RWPE2 (cell line): Measurements from ENCODE around the gene NTHL1.

ENCODE experiments used
- ATAC-seq: fragments of 200-7000 bp; cut with Tn5 transposase; 3 replicates; pipeline ENCODE4 v1.9.1; 2021; ENCODE audit warnings: low read depth
- DNase-seq: peaks from one replicate; pipeline ENCODE4 v3.0.0-alpha.2; 2020; ENCODE audit warnings: low spot score
- H3K27ac ChIP-seq: fragments of 450-650 bp; 2 replicates; pipeline ENCODE4 v1.5.1; 2017; ENCODE audit warnings: mild to moderate bottlenecking; ENCODE audit not compliant: poor library complexity, severe bottlenecking
- H3K27me3 ChIP-seq: fragments of 250-450 bp; sonication (Bioruptor Pico); 2 replicates; pipeline ENCODE4 v1.5.1; 2021; ENCODE audit warnings: mild to moderate bottlenecking, moderate library complexity; ENCODE audit not compliant: insufficient read depth, poor library complexity, severe bottlenecking
- H3K36me3 ChIP-seq: fragments of 250-450 bp; sonication (Bioruptor Pico); 2 replicates; pipeline ENCODE4 v1.5.1; 2020; ENCODE audit warnings: low read depth, mild to moderate bottlenecking, moderate library complexity
- H3K4me1 ChIP-seq: fragments of 250-450 bp; sonication (Bioruptor Pico); 2 replicates; pipeline ENCODE4 v1.5.1; 2021; ENCODE audit warnings: mild to moderate bottlenecking, moderate library complexity; ENCODE audit not compliant: insufficient read depth, poor library complexity, severe bottlenecking
- H3K4me3 ChIP-seq: fragments of 250-450 bp; sonication (Bioruptor Pico); 2 replicates; pipeline ENCODE4 v1.5.1; 2021; ENCODE audit warnings: mild to moderate bottlenecking, moderate library complexity; ENCODE audit not compliant: severe bottlenecking
- H3K9me3 ChIP-seq: fragments of 250-450 bp; sonication (Bioruptor Pico); 2 replicates; pipeline ENCODE4 v1.5.1; 2021; ENCODE audit warnings: mild to moderate bottlenecking, moderate library complexity; ENCODE audit not compliant: severe bottlenecking
- CTCF ChIP-seq: fragments of 450-650 bp; IDR thresholded peaks from one replicate; pipeline ENCODE4 v1.5.1; 2017; ENCODE audit warnings: mild to moderate bottlenecking, moderate library complexity; ENCODE audit not compliant: poor library complexity, severe bottlenecking

The NTHL1 gene

GRCh38 chr16:2026461-2027023, 21.1 kb downstream of the NTHL1 start, which contains the start of gene NHERF2:
Gene NHERF2 (plus strand): TSS chr16:2026902. CDS start chr16:2027006, 104 bp downstream.
- H3K4me3 ChIP-seq: peak within 1 kb of the TSS; percentile 62

GRCh38 chr16:2025878-2026460, 21.7 kb downstream of the NTHL1 start:
- no peak for TF ChIP-seq CTCF

More at GRCh38 chr16:2026461-2027023, 21.1 kb downstream of the NTHL1 start, which contains the start of gene NHERF2:
- H3K36me3 ChIP-seq: no peaks in the 10 kb centered on the region
- no peaks in the 10 kb centered on the region for H3K9me3 ChIP-seq
- peaks cover 4% of the 10 kb centered on the region for H3K4me1 ChIP-seq
- ATAC-seq (no peak), DNase-seq (no peak)
- no peaks in the 10 kb centered on the region for H3K27me3 ChIP-seq
- H3K27ac ChIP-seq: peak within 1 kb of the TSS; percentile 30
- TF ChIP-seq CTCF: no peak

GRCh38 chr16:2025251-2025650, 22.4 kb downstream of the NTHL1 start:
- Histone ChIP-seq H3K4me1 (peaks cover 4% of the 10 kb centered on the region), H3K27ac (no peak overlapping the region), H3K9me3 (no peaks in the 10 kb centered on the region), H3K27me3 (peaks cover 8% of the 10 kb centered on the region), H3K4me3 (no peak overlapping the region), H3K36me3 (no peaks in the 10 kb centered on the region)
- ATAC-seq: no peak
- TF ChIP-seq CTCF: no peak
- peak; percentile 47 for DNase-seq

More at GRCh38 chr16:2025878-2026460, 21.7 kb downstream of the NTHL1 start:
- DNase-seq (no peak), ATAC-seq (no peak)
- Histone ChIP-seq H3K9me3 (no peaks in the 10 kb centered on the region), H3K27me3 (peaks cover under 1% of the 10 kb centered on the region), H3K4me3 (peak overlapping the region; percentile 62), H3K4me1 (peaks cover 4% of the 10 kb centered on the region), H3K36me3 (no peaks in the 10 kb centered on the region), H3K27ac (no peak overlapping the region)

- ATAC-seq: no peak
- Histone ChIP-seq H3K27me3 (peaks cover 18% of the 10 kb centered on the region), H3K36me3 (no peaks in the 10 kb centered on the region), H3K4me1 (peaks cover 4% of the 10 kb centered on the region), H3K9me3 (no peaks in the 10 kb centered on the region), H3K4me3 (no peak overlapping the region), H3K27ac (no peak overlapping the region)
- TF ChIP-seq CTCF: no peak
- no peak for DNase-seq
Measured at GRCh38 chr16:2024032-2024420, 23.6 kb downstream of the NTHL1 start.
